HCT116 (cell line): ENCODE measurements around the gene COMTD1.

ENCODE experiments used
- EZH2 ChIP-seq: fragments of 200-600 bp; sonication (generic); IDR thresholded peaks from 2 replicates; pipeline ENCODE4 v1.6.1; 2017; ENCODE audit warnings: antibody characterized with exemption, mixed run types
- FOSL1 ChIP-seq: IDR thresholded peaks from 2 replicates; pipeline ENCODE4 v1.6.1; 2012; ENCODE audit warnings: low read depth
- JUND ChIP-seq: IDR thresholded peaks from 2 replicates; pipeline ENCODE4 v1.6.1; 2012
- POLR2A ChIP-seq: IDR thresholded peaks from 2 replicates; pipeline ENCODE4 v1.7.0; 2011; ENCODE audit warnings: borderline replicate concordance; ENCODE audit not compliant: insufficient read depth, insufficient read length; ENCODE audit errors: extremely low read depth
- POLR2AphosphoS5 ChIP-seq: IDR thresholded peaks from 2 replicates; pipeline ENCODE4 v1.6.1; 2011; ENCODE audit warnings: mild to moderate bottlenecking, low read depth, low read length, moderate library complexity
- RAD21 ChIP-seq: IDR thresholded peaks from 2 replicates; pipeline ENCODE4 v1.6.1; 2012; ENCODE audit warnings: low read depth, mild to moderate bottlenecking
- YY1 ChIP-seq: IDR thresholded peaks from 2 replicates; pipeline ENCODE4 v1.6.1; 2011; ENCODE audit warnings: low read length, low read depth, moderate library complexity, mild to moderate bottlenecking; ENCODE audit not compliant: insufficient replicate concordance; ENCODE audit errors: extremely low read depth
- ZFX ChIP-seq: fragments of 450-650 bp; IDR thresholded peaks from 2 replicates; pipeline ENCODE4 v1.6.1; 2017
- TF ChIP-seq, protein P1 (sequence below), 3 experiments: fragments of 200-600 bp in 1 of 3; sonication (generic) in 1 of 3; IDR thresholded peaks in 2 of 3; conservative IDR thresholded peaks in 1 of 3; 2 replicates each; pipeline ENCODE4 v1.5.1; 2012 to 2017; ENCODE audit warnings: low read depth in 2 of 3, low read length in 2 of 3, antibody characterized with exemption in 1 of 3, borderline replicate concordance in 1 of 3, control low read depth in 1 of 3, mild to moderate bottlenecking in 1 of 3, mixed read lengths in 1 of 3, mixed run types in 1 of 3, moderate library complexity in 1 of 3; ENCODE audit not compliant: insufficient read depth in 1 of 3

DNA sequence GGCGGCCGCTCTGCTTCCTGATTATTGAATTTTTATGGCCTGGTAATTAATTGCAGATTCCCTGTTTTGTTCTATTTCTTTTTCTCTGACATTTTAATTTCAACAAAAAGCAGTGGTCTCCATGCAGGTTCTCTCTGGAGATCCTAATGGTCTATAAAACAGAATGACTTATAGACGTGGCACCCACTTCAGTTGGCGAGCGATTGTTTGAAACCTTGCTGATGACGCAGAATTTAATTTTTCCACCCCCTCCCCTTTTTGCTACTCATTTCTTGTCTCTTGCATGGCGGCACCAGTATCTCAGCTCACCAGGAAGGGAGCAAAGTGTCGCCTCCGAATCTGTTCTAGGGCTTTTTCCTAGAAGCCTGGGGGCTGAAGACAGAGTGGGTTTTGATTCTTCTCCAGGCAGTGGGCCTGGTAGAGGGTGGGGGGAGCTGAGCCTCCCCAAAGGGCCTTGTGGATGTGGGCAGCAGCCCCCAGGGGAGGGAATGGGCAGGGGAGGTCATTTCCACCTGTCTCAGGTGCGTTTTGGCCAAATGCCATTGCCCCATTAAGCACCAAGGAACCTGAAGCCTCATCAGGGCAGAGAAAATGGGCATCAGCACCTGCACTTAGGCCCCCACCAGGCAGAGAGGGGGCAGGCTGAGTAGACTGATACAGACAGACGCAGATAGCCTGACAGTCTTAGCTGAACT is 3.5 kb upstream of the COMTD1 start:
- TF ChIP-seq, protein P1, sequence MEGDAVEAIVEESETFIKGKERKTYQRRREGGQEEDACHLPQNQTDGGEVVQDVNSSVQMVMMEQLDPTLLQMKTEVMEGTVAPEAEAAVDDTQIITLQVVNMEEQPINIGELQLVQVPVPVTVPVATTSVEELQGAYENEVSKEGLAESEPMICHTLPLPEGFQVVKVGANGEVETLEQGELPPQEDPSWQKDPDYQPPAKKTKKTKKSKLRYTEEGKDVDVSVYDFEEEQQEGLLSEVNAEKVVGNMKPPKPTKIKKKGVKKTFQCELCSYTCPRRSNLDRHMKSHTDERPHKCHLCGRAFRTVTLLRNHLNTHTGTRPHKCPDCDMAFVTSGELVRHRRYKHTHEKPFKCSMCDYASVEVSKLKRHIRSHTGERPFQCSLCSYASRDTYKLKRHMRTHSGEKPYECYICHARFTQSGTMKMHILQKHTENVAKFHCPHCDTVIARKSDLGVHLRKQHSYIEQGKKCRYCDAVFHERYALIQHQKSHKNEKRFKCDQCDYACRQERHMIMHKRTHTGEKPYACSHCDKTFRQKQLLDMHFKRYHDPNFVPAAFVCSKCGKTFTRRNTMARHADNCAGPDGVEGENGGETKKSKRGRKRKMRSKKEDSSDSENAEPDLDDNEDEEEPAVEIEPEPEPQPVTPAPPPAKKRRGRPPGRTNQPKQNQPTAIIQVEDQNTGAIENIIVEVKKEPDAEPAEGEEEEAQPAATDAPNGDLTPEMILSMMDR (IDR thresholded peaks at IDR 0.05 in 2 of 3, conservative IDR thresholded peaks at IDR 0.05 in 1 of 3; ENCODE audit: borderline replicate concordance in 1 of 3, insufficient read depth in 1 of 3, low read depth in 2 of 3, low read length in 2 of 3) = no peak
- no peak for TF ChIP-seq POLR2A
- no peak for TF ChIP-seq EZH2
- no peak for TF ChIP-seq YY1
- no peak for TF ChIP-seq FOSL1
- TF ChIP-seq RAD21 = no peak
- TF ChIP-seq JUND = no peak
- TF ChIP-seq POLR2AphosphoS5 = no peak
- TF ChIP-seq ZFX = no peak
